Ramos (cell line): ENCODE results near the gene TSPAN16.
"Not testable (repeated sequence)": the region's sequence is repeated elsewhere in the genome, so short reads cannot be mapped to it uniquely, and the experiment has no call there.

ENCODE experiments used
- in situ Hi-C: fragments of 300-500 bp; cut with MboI; formaldehyde crosslinking; loops from one replicate; pipeline ENCODE4 v1.14.3; 2022; ENCODE audit warnings: low sequenced_read_pairs; ENCODE audit not compliant: unreplicated experiment

Gene TSPAN16

GRCh38 chr19:11299946-11300810 lies 4.2 kb downstream of the TSPAN16 start:
- in situ Hi-C loops, result loop anchor here (10.0 kb wide), 1 partner anchor 145 kb away; no protein-coding TSS in a partner anchor

GRCh38 chr19:11300811-11301120 lies 4.8 kb downstream of the TSPAN16 start:
- in situ Hi-C loops, result no loop called here

- in situ Hi-C loops, result no loop called here
Measured at GRCh38 chr19:11304936-11305335, 9.0 kb downstream of the TSPAN16 start.

- in situ Hi-C loops, result no loop called here
Measured at GRCh38 chr19:11306337-11306736, 10.4 kb downstream of the TSPAN16 start.

GRCh38 chr19:11320278-11320995 lies 24.5 kb downstream of the TSPAN16 start:
- in situ Hi-C loops, result not testable (repeated sequence)

GRCh38 chr19:11321191-11322126 lies 25.5 kb downstream of the TSPAN16 start:
- in situ Hi-C loops, result no loop called here

- in situ Hi-C loops, result no loop called here
Measured at GRCh38 chr19:11322269-11323024, 26.5 kb downstream of the TSPAN16 start.

- in situ Hi-C loops, result no loop called here
Measured at GRCh38 chr19:11323601-11324078, 27.7 kb downstream of the TSPAN16 start.

- in situ Hi-C loops, result no loop called here
Measured at GRCh38 chr19:11324079-11324661, 28.2 kb downstream of the TSPAN16 start.

GRCh38 chr19:11324748-11325389 lies 28.9 kb downstream of the TSPAN16 start:
- in situ Hi-C loops, result no loop called here

GRCh38 chr19:11325544-11325943 lies 29.6 kb downstream of the TSPAN16 start:
- in situ Hi-C loops, result no loop called here

- in situ Hi-C loops, result no loop called here
Measured at GRCh38 chr19:11330127-11330526, 34.2 kb downstream of the TSPAN16 start.

- in situ Hi-C loops, result no loop called here
Measured at GRCh38 chr19:11331502-11331901, 35.5 kb downstream of the TSPAN16 start.

GRCh38 chr19:11332822-11333221 lies 36.9 kb downstream of the TSPAN16 start:
- in situ Hi-C loops, result no loop called here

- in situ Hi-C loops, result not testable (repeated sequence)
Measured at GRCh38 chr19:11333838-11334237, 37.9 kb downstream of the TSPAN16 start.

- in situ Hi-C loops, result no loop called here
Measured at GRCh38 chr19:11335449-11336146, 39.6 kb downstream of the TSPAN16 start.

GRCh38 chr19:11337080-11337479 lies 41.1 kb downstream of the TSPAN16 start:
- in situ Hi-C loops, result no loop called here

- in situ Hi-C loops, result no loop called here
Measured at GRCh38 chr19:11338121-11338520, 42.2 kb downstream of the TSPAN16 start.
